Measurements from ENCODE around the gene TNFRSF13B.
"Not testable (repeated sequence)": the region's sequence is repeated elsewhere in the genome, so short reads cannot be mapped to it uniquely, and the experiment has no call there.

Gene TNFRSF13B

DNA sequence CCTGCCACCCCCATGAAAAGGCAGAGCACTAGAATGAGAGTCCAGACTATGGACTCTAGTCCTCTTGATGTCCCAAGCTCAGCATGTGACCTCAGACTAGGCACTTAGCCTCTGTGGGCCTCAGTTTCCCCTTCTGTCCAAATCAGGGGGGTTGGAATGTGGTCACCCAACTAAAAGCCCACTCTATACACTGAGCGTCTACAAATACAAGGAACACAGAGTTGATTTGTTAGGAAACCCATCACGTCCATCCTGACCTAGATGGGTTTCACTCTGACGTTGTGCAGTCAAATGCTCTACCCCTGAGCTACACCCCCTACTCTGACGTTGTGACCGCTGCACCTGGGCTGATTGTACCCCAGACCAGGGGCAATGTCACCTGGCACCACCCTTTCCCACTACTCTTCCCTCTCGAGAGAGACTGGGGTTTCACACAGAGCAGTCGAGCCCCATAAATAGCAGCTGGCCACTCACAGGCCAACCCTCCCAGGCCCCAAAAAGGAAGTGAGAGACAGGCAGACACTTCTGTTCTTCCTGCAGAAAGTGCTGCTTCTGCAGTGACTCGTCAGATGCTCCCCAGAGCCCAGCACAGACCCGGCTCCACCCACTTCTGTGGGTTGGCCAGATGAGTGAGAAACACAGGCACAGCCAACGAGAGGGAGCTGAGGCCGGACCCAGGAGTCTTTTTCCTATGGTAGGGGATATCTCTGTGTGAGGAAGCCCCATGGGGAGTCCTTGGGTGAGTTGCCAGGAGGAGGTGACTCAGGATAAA lies 16.1 kb upstream of the TNFRSF13B start:
- TF ChIP-seq, protein P1, sequence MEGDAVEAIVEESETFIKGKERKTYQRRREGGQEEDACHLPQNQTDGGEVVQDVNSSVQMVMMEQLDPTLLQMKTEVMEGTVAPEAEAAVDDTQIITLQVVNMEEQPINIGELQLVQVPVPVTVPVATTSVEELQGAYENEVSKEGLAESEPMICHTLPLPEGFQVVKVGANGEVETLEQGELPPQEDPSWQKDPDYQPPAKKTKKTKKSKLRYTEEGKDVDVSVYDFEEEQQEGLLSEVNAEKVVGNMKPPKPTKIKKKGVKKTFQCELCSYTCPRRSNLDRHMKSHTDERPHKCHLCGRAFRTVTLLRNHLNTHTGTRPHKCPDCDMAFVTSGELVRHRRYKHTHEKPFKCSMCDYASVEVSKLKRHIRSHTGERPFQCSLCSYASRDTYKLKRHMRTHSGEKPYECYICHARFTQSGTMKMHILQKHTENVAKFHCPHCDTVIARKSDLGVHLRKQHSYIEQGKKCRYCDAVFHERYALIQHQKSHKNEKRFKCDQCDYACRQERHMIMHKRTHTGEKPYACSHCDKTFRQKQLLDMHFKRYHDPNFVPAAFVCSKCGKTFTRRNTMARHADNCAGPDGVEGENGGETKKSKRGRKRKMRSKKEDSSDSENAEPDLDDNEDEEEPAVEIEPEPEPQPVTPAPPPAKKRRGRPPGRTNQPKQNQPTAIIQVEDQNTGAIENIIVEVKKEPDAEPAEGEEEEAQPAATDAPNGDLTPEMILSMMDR (IDR thresholded peaks at IDR 0.05): no peak
- TF ChIP-seq ZFX (IDR thresholded peaks at IDR 0.05; ENCODE audit: borderline replicate concordance): no peak
- H3K27ac ChIP-seq: no peak overlapping the region

DNA sequence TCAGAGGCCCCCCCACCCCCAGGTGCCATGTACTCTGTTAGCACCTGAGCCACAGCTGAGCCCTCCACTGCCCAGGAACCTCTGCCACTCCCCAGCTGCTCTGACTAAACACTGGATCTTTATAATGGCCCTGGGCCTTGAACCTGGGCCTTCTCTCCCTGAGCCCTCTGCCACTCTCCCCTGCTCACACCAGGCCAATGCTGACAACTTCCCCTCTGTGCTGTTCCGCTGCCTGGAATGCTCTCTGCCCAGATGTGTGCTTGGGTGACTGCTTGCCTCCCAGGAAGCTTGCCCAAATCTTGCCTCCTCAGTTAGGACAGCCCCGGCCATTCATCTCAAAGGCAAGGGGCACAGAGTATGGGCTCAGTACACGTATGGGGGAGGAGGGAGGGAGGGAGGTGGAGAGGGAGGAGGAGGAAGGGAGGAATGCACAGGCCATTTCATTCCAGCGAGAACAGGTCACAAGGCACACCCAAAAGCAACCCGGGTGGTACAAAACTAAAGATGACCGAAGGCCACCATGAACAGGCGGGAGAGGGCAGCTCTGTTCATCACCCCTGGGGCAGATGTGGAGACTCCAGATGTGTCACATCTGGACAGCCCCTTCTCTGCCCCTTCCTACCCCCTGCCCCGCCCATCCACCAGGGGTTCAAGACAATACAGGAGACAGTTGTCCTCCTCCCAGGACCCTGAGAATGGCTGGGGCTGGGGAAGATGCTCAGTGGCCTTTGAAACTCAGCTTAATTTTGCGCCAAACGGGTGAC lies 15.3 kb upstream of the TNFRSF13B start:
- TF ChIP-seq, protein P1 (IDR thresholded peaks at IDR 0.05): no peak
- TF ChIP-seq ZFX (IDR thresholded peaks at IDR 0.05; ENCODE audit: borderline replicate concordance): no peak
- no peak overlapping the region for H3K27ac ChIP-seq

DNA sequence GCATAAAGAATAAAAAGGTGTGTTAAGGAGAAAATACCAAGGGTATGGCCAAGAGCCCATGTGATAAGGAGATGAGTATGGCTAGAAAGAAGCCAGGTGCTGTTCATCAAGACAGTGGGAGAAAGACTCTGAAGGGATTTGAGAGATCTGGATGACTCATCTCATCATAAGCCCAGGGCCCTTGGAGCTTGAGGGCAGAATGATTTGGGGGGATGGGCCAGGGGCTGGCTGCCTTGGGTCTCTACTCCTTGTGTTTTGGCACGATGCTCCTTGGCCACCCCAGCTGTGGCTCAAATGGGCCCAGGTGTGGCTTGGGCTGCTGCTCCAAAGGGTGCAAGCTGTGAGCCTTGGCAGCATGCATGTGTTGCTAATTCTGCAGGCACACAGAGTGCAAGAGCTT lies 14.5 kb upstream of the TNFRSF13B start:
- no peak overlapping the region for H3K27ac ChIP-seq
- TF ChIP-seq, protein P1 (IDR thresholded peaks at IDR 0.05): no peak

DNA sequence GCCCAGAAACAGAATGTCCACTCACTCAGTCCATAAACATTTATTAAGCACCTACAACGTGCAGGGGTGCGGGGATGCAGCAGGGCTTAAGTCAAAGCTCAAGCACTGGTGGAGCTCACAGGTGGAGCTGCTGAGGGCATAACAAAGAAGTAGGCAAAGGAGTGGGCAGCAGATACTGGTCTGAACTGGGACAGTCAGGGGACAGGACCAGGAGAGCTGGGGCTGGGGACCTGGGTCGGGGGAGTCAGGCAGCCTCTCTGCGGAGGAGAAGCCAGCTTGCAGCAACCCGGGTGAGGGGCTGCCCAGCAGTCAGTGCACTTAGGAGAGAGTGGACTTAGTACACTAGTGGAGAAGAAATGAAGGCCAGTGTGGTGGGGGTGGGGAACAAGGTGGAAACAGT lies 10.0 kb upstream of the TNFRSF13B start:
- TF ChIP-seq, protein P1 (IDR thresholded peaks at IDR 0.05): no peak
- no peak for TF ChIP-seq ZFX (IDR thresholded peaks at IDR 0.05; ENCODE audit: borderline replicate concordance)
- H3K27ac ChIP-seq: no peak overlapping the region

DNA sequence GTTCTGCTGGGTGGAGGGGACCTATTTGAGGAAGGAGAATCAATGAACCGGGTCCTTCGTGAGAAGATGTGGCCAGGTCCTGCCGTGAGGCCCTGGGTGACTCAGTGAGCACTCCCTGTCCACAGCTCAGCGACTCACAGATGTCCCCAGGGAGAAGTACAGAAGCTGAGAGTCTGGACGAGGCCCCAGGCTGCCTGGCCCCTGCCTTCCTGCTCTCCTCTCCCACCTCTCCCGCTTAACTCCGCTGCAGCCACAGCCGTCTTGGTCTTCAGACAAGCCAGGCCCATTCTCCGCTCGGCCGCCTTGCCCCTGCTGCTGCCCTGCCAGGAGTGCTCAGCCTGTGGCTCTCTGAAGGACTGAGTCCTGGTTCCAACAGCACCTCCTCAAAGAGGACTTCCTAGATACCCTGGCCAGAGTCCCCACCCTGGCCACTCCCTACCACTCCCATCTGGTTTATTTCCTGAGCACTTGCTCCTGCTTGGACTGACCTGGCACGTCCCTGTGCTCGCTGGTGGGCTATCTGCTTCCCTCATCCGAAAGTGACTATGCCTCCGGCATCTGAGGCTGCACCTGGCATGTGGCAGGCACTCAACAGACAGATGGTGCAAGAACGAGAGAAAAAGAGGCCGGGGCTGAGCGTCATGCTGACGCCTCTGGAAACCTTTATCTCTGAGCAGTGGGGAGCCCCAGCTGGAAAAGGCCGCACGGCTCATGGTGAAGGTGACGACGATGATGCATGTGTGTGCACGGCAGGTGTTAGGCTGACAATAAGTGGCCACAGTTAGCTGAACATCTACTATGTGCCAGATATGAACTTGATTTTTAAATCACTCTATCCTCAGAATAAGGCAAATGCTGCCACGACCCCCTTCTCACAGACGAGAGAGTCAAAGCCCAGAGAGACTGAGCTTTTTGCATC lies 9.2 kb upstream of the TNFRSF13B start:
- no peak for TF ChIP-seq ZFX (IDR thresholded peaks at IDR 0.05; ENCODE audit: borderline replicate concordance)
- TF ChIP-seq, protein P1 (IDR thresholded peaks at IDR 0.05): no peak
- H3K27ac ChIP-seq: no peak overlapping the region

DNA sequence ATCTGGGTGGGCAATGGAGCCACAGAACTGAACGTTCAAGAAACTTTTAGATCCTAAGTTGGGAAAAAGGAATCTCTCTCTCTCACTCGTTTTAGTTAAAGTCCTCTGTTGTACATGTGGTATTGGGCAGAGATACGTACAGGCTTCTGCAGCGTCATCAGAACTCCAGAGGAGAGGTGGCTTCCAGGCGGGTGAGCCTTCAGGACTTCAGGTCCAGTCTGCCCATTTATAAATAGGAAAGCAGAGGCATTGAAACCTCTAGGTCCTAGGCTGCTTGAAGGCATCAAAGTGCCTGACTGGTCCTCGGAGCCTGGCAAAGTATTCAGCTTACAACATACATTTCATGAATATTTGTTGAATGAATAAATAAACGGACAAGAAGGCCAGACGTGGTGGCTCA lies 8.1 kb upstream of the TNFRSF13B start:
- TF ChIP-seq, protein P1 (IDR thresholded peaks at IDR 0.05): no peak
- no peak for TF ChIP-seq ZFX (IDR thresholded peaks at IDR 0.05; ENCODE audit: borderline replicate concordance)
- no peak overlapping the region for H3K27ac ChIP-seq

DNA sequence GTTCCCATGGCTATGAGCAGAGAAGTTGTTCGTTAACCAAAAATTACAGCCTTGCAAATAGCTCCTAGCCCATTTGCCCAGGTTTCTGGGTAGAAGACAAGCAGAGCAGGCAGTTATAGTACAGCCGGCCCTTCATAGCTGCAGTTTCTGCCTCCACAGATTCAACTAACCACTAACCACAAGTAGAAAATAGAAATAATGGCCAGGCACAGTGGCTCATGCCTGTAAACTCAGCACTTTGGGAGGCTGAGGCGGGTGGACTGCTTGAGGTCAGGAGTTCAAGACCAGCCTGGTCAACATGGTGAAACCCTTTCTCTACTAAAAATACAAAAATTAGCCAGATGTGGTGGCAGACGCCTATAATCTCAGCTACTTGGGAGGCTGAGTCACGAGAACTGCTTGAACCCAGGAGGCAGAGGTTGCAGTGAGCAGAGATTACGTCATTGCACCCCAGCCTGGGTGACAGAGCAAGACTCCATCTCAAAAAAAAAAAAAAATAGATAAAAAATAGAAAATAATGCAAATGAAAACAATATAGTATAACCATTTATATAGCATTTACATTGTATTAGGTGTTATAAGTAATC lies 7.4 kb upstream of the TNFRSF13B start:
- not testable (repeated sequence) for H3K27ac ChIP-seq

Measured in 22Rv1 (cell line).